ENCODE measurements around the gene RFTN1. TPM values are rescaled to one million over a fixed set of nuclear protein-coding genes. Genes with fewer than 3 reads are reported as not detected.

Gene RFTN1
- total and polyA plus RNA-seq, 2 of the 8 experiments (the other 6 are each of a cell fraction or from before 2014, with no cell fraction given): 4.6 to 6.7 TPM

DNA sequence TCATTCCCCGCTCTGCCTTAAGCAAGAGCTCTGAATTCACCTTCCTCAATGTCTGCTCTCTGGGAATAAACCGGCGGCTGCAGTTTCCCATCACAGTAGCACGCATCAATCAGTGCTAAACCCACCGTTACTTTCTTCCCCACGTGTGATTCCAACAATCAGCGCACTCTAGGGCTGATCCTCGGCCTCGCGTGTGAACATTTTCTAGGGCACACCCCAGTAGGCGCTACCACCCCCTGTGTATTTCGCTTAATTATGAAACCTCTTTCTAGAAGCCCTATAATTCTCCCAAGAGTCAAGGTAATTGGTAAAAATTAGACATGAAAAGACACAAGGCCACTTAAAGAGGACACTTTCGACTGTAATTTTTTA lies 87.5 kb downstream of the RFTN1 start (continued):
- no peak for TF ChIP-seq ZNF274 (IDR thresholded peaks at IDR 0.05; ENCODE audit: borderline replicate concordance, extremely low read depth, low read length)
- no peak for TF ChIP-seq KDM4A (IDR thresholded peaks at IDR 0.05; ENCODE audit: low read depth, low read length, severe bottlenecking)
- TF ChIP-seq SIX5 (IDR thresholded peaks at IDR 0.05; ENCODE audit: low read depth, low read length): no peak
- no peak for TF ChIP-seq EGR1 (IDR thresholded peaks at IDR 0.05; ENCODE audit: borderline replicate concordance, low read depth, low read length)

Data from H1 (cell line).